Natural killer cell treated with Interleukin-12 subunit alpha and Interleukin-12 subunit beta and Interleukin-15 and Interleukin-18, amount 100 ng/mL, for 72 hours (primary cell): ENCODE measurements around the gene STYXL1. TPM values are rescaled to one million over a fixed set of nuclear protein-coding genes. Genes with fewer than 3 reads are reported as not detected.
"Not testable (repeated sequence)": the region's sequence is repeated elsewhere in the genome, so short reads cannot be mapped to it uniquely, and the experiment has no call there.

Experiments
- ATAC-seq, 2 donors: fragments of 150-1000 bp; cut with Tn5 transposase in 1 of 2; sonication (Bioruptor Pico), chemical (Tn5 transposase) in 1 of 2; 2 replicates each; pipeline ENCODE4 v1.10.0; 2021
- DNase-seq: peaks from one replicate; pipeline ENCODE4 v3.0.0; 2022; ENCODE audit warnings: low spot score
- H3K27ac Mint-ChIP-seq, 2 donors: 1 replicate in 1 of 2; 2 replicates in 1 of 2; pipeline ENCODE4 v1.8.0; 2022; ENCODE audit warnings: mixed read lengths in 2 of 2, mild to moderate bottlenecking in 1 of 2, moderate library complexity in 1 of 2
- H3K27me3 Mint-ChIP-seq, 2 donors: 1 replicate in 1 of 2; 2 replicates in 1 of 2; pipeline ENCODE4 v1.8.0; 2022; ENCODE audit warnings: mixed read lengths in 2 of 2
- H3K36me3 Mint-ChIP-seq: one replicate; pipeline ENCODE4 v1.8.0; 2022; ENCODE audit warnings: mixed read lengths
- H3K4me1 Mint-ChIP-seq, 2 donors: 1 replicate in 1 of 2; 2 replicates in 1 of 2; pipeline ENCODE4 v1.8.0; 2022; ENCODE audit warnings: low read depth in 2 of 2, mixed read lengths in 2 of 2, mild to moderate bottlenecking in 1 of 2
- H3K4me3 Mint-ChIP-seq: one replicate; pipeline ENCODE4 v1.8.0; 2022; ENCODE audit warnings: mixed read lengths
- H3K9me3 Mint-ChIP-seq: 2 replicates; pipeline ENCODE4 v1.8.0; 2022; ENCODE audit warnings: mixed read lengths
- total RNA-seq, 2 donors: library from RNA; stranded (reverse); gene quantifications; one replicate each; pipeline ENCODE4 v1.2.3, GENCODE V29; 2022

The STYXL1 gene
- total RNA-seq, 2 donors from 2014 or later = 36.6 to 56.4 TPM

GRCh38 chr7:76073335-76073990 lies 25.7 kb upstream of the STYXL1 start:
- H3K27me3 Mint-ChIP-seq = no peaks in the 10 kb centered on the region
- no peaks in the 10 kb centered on the region for H3K9me3 Mint-ChIP-seq
- ATAC-seq (no peak), DNase-seq (no peak)
- peaks cover 0 to 5% of the 10 kb centered on the region in 2 donors for H3K4me1 Mint-ChIP-seq
- no peak overlapping the region for H3K27ac Mint-ChIP-seq
- H3K36me3 Mint-ChIP-seq = no peaks in the 10 kb centered on the region
- H3K4me3 Mint-ChIP-seq = no peak overlapping the region

- no peak overlapping the region for H3K27ac Mint-ChIP-seq
These were observed 24.7 kb upstream of the STYXL1 start for GRCh38 chr7:76072243-76073148.

DNA sequence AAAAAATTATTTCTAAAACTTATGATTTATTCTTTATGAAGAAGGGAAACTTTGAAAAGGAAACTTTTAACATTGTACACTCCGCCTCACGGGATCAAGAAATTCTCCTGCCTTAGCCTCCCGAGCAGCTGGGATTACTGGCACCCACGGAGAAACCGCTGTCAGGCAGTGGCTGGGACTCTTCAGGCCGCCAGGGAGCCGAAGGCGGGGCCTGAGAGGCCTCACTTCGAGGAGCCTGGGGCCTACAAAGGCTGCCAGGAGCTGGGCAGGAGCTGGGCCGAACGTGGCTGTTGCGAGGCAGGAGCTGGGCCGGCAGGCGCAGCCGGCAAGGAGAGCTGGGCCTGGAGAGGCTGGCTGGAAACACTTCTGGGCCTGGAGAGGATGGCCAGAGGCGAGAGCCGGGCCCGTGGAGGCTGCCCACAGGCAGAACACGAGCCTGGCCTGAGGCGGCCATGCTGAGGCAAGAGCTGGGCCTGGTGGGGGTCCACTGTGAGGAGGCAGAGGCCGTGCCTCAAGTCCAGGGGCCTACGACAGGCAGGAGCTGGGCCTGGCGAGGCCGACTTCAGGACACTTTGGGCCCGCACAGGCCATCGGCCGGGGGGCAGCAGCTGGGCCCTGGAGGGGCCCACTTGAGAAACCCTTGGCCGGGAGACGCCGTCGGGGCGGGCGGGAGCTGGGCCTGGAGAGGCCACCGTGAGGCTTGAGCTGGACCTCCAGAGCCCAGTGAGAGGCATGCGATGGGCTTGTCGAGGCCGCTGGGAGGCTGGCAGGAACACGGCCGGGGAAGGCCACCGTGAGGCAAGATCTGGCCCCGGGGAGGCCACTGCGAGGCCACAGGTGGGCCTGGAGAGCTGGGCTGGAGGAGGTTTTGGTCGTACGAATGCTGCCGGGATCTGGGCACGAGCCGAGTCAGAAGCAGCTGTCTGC lies 23.8 kb upstream of the STYXL1 start:
- Mint-ChIP-seq H3K27ac (no peak overlapping the region), H3K9me3 (no peaks in the 10 kb centered on the region), H3K4me1 (no peaks in the 10 kb centered on the region), H3K4me3 (no peak overlapping the region), H3K27me3 (no peaks in the 10 kb centered on the region), H3K36me3 (no peaks in the 10 kb centered on the region)
- no peak for ATAC-seq
- DNase-seq = no peak

More at GRCh38 chr7:76072243-76073148, 24.7 kb upstream of the STYXL1 start:
- H3K9me3 Mint-ChIP-seq = no peaks in the 10 kb centered on the region
- ATAC-seq (no peak), DNase-seq (no peak)
- H3K4me1 Mint-ChIP-seq = peaks cover 0 to 5% of the 10 kb centered on the region in 2 donors
- H3K36me3 Mint-ChIP-seq = no peaks in the 10 kb centered on the region
- H3K4me3 Mint-ChIP-seq = no peak overlapping the region
- no peaks in the 10 kb centered on the region for H3K27me3 Mint-ChIP-seq

DNA sequence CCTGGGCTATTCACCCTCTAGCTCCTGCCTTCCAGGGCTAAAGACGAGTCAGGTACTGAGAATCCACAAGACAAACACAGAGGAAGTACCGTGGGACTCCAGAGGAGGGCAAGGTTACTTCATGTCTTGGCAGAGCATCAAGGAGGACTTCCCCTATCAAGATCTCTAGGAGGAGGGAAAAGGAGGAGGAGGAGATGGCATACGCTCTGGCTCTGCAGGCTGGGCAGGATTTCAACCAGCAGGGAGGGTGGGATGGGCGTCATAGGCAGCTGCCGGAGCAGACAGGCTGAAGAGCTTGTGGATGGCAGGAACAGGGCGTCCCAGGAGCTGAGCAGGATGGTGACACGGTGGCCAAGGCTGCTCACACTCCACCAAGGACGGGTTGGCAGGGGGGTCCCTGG lies 21.4 kb upstream of the STYXL1 start:
- Mint-ChIP-seq H3K4me3 (no peak overlapping the region), H3K4me1 (peaks cover 0 to 4% of the 10 kb centered on the region in 2 donors), H3K27me3 (no peaks in the 10 kb centered on the region), H3K36me3 (peaks cover 5% of the 10 kb centered on the region), H3K9me3 (no peaks in the 10 kb centered on the region), H3K27ac (no peak overlapping the region)
- no peak for DNase-seq
- ATAC-seq = no peak

GRCh38 chr7:76066716-76067503 lies 19.1 kb upstream of the STYXL1 start:
- H3K4me1 Mint-ChIP-seq = peaks cover 0 to 4% of the 10 kb centered on the region in 2 donors
- H3K9me3 Mint-ChIP-seq = no peaks in the 10 kb centered on the region
- no peak for ATAC-seq
- H3K36me3 Mint-ChIP-seq = peaks cover 12% of the 10 kb centered on the region
- H3K4me3 Mint-ChIP-seq = no peak overlapping the region
- no peaks in the 10 kb centered on the region for H3K27me3 Mint-ChIP-seq
- no peak for DNase-seq
- no peak overlapping the region for H3K27ac Mint-ChIP-seq

GRCh38 chr7:76065016-76065612 lies 17.3 kb upstream of the STYXL1 start:
- H3K4me1 Mint-ChIP-seq = peaks cover 0 to 4% of the 10 kb centered on the region in 2 donors
- no peak overlapping the region for H3K4me3 Mint-ChIP-seq
- H3K9me3 Mint-ChIP-seq = no peaks in the 10 kb centered on the region
- peaks cover 12% of the 10 kb centered on the region for H3K36me3 Mint-ChIP-seq
- no peaks in the 10 kb centered on the region for H3K27me3 Mint-ChIP-seq
- no peak overlapping the region for H3K27ac Mint-ChIP-seq
- ATAC-seq (peak in 1 of 2 donors; percentile 56), DNase-seq (no peak)

- no peak overlapping the region for H3K27ac Mint-ChIP-seq
- no peak overlapping the region for H3K4me3 Mint-ChIP-seq
- peaks cover 12% of the 10 kb centered on the region for H3K36me3 Mint-ChIP-seq
- no peak for ATAC-seq
- peaks cover 0 to 4% of the 10 kb centered on the region in 2 donors for H3K4me1 Mint-ChIP-seq
- no peak for DNase-seq
- no peaks in the 10 kb centered on the region for H3K27me3 Mint-ChIP-seq
- no peaks in the 10 kb centered on the region for H3K9me3 Mint-ChIP-seq
These were observed 16.6 kb upstream of the STYXL1 start for GRCh38 chr7:76064208-76064970.

- H3K4me3 Mint-ChIP-seq = no peak overlapping the region
- H3K4me1 Mint-ChIP-seq = peaks cover 0 to 4% of the 10 kb centered on the region in 2 donors
- peaks cover 12% of the 10 kb centered on the region for H3K36me3 Mint-ChIP-seq
- ATAC-seq (no peak), DNase-seq (no peak)
- H3K9me3 Mint-ChIP-seq = no peaks in the 10 kb centered on the region
- no peak overlapping the region for H3K27ac Mint-ChIP-seq
- H3K27me3 Mint-ChIP-seq = no peaks in the 10 kb centered on the region
These were observed 15.7 kb upstream of the STYXL1 start for GRCh38 chr7:76063525-76063924.

GRCh38 chr7:76063114-76063513 lies 15.3 kb upstream of the STYXL1 start:
- no peak overlapping the region for H3K4me3 Mint-ChIP-seq
- H3K36me3 Mint-ChIP-seq = peaks cover 12% of the 10 kb centered on the region
- no peak overlapping the region for H3K27ac Mint-ChIP-seq
- ATAC-seq (no peak), DNase-seq (no peak)
- H3K27me3 Mint-ChIP-seq = no peaks in the 10 kb centered on the region
- peaks cover 0 to 4% of the 10 kb centered on the region in 2 donors for H3K4me1 Mint-ChIP-seq
- no peaks in the 10 kb centered on the region for H3K9me3 Mint-ChIP-seq

- H3K27me3 Mint-ChIP-seq = no peaks in the 10 kb centered on the region
- peaks cover 0 to 4% of the 10 kb centered on the region in 2 donors for H3K4me1 Mint-ChIP-seq
- no peak for ATAC-seq
- no peaks in the 10 kb centered on the region for H3K9me3 Mint-ChIP-seq
- H3K27ac Mint-ChIP-seq = no peak overlapping the region
- H3K4me3 Mint-ChIP-seq = no peak overlapping the region
- no peak for DNase-seq
- H3K36me3 Mint-ChIP-seq = peaks cover 12% of the 10 kb centered on the region
These were observed 14.5 kb upstream of the STYXL1 start for GRCh38 chr7:76062254-76062653.

- Mint-ChIP-seq H3K27me3 (no peaks in the 10 kb centered on the region), H3K9me3 (no peaks in the 10 kb centered on the region), H3K36me3 (peaks cover 12% of the 10 kb centered on the region), H3K27ac (no peak overlapping the region), H3K4me1 (peaks cover 0 to 4% of the 10 kb centered on the region in 2 donors), H3K4me3 (no peak overlapping the region)
- DNase-seq (no peak), ATAC-seq (no peak)
These were observed 13.0 kb upstream of the STYXL1 start for GRCh38 chr7:76060842-76061241.

DNA sequence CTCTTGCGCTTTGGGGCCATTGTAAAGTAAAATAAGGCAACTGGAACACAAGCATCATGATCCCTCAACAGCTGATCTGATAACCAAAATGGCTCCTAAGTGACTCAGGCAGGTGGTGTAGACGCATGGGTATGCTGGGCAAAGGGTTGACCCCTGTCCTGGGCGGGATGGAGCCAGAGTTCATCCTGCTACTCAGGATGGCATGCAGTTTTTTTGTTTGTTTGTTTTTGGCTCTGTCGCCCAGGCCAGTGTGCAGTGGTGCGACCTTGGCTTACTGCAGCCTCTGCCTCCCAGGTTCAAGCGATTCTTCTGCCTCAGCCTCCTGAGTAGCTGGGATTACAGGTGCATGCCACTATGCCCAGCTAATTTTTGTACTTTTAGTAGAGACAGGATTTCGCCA lies 10.9 kb upstream of the STYXL1 start:
- not testable (repeated sequence) for DNase-seq, H3K9me3 Mint-ChIP-seq, H3K27me3 Mint-ChIP-seq, H3K36me3 Mint-ChIP-seq, ATAC-seq, H3K27ac Mint-ChIP-seq, H3K4me3 Mint-ChIP-seq, H3K4me1 Mint-ChIP-seq
